ENCODE results near the gene UBE2K.
"Not testable (repeated sequence)": the region's sequence is repeated elsewhere in the genome, so short reads cannot be mapped to it uniquely, and the experiment has no call there.

The UBE2K gene

DNA sequence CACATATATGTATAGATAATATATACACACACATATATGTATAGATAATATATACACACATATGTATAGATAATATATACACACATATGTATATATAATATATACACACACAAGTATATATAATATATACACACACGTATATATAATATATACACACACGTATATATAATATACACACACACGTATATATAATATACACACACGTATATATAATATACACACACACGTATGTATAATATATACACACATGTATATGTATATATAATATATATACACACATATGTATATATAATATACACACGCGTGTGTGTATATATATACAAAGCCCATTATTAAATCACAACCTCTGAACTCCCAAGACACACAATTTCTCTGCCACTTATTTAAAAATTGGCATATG, 8.0 kb upstream of the UBE2K start:
- DNase-seq (ENCODE audit: low read depth): no peak

GRCh38 chr4:39698424-39699009, 581 bp downstream of the UBE2K start:
- DNase-seq (ENCODE audit: low read depth): no peak

DNA sequence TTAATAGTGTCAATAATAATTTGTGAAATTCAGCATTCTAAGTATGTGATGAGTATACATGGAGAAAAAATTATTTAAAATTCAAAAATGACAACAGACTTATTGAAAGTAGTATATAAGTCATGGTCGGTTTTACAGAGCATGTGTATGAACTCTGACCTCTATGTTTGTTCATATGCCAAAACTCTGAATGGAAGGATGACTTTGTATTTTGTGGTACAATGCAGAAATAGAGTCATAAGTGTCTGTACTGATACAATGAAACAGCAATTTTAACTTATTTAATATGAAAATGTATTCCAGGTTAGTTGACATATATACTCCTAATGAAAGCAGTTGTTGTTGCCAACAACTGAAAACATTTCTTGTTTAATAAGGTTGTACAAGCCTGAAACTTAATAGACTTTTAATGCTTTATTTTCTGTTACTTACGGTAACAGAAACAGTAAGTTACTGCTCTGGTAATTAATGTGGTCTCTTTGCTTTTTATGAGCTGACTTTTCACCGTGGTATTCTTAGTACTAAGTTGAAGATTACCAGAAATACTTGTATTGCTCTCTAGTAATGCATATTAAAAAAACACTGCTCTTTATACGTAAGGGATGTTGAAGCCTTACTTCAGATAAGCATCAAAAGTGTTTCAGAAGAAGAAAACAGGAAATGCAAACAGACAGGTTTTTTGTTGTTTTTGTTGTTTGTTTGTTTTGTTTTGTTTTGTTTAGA, 1.9 kb downstream of the UBE2K start:
- DNase-seq (ENCODE audit: low read depth): no peak

GRCh38 chr4:39700554-39700953, 2.6 kb downstream of the UBE2K start:
- no peak for DNase-seq (ENCODE audit: low read depth)

GRCh38 chr4:39702716-39703115, 4.8 kb downstream of the UBE2K start:
- DNase-seq (ENCODE audit: low read depth): no peak

- not testable (repeated sequence) for DNase-seq (ENCODE audit: low read depth)
Observed at GRCh38 chr4:39704789-39705188, 6.9 kb downstream of the UBE2K start.

GRCh38 chr4:39706334-39706733, 8.4 kb downstream of the UBE2K start:
- no peak for DNase-seq (ENCODE audit: low read depth)

GRCh38 chr4:39706741-39707511, 9.0 kb downstream of the UBE2K start:
- no peak for DNase-seq (ENCODE audit: low read depth)

GRCh38 chr4:39710098-39710896, 12.4 kb downstream of the UBE2K start:
- no peak for DNase-seq (ENCODE audit: low read depth)

GRCh38 chr4:39712819-39713607, 15.1 kb downstream of the UBE2K start:
- DNase-seq (ENCODE audit: low read depth): no peak

GRCh38 chr4:39713691-39714090, 15.8 kb downstream of the UBE2K start:
- DNase-seq (ENCODE audit: low read depth): no peak

- no peak for DNase-seq (ENCODE audit: low read depth)
Observed at GRCh38 chr4:39714166-39714565, 16.2 kb downstream of the UBE2K start.

GRCh38 chr4:39715788-39716187, 17.9 kb downstream of the UBE2K start:
- DNase-seq (ENCODE audit: low read depth): no peak

DNA sequence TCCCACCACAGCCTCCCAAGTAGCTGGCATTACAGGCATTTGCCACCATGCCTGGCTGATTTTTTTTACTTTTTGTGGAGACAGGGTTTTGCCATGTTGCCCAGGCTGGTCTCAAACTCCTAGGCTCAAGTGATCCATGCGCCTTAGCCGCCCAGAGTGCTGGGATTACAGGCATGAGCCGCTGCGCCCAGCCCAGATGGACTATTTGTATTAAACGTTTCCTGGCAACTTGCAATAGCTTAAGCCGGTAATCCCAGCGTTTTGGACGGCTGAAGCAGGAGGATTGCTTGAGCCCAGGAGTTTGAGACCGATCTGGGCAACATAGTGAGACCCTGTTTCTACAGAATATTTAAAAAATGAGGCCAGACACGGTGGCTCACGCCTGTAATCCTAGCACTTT, 18.4 kb downstream of the UBE2K start:
- DNase-seq (ENCODE audit: low read depth): no peak

GRCh38 chr4:39717743-39718142, 19.8 kb downstream of the UBE2K start:
- DNase-seq (ENCODE audit: low read depth): not testable (repeated sequence)

DNA sequence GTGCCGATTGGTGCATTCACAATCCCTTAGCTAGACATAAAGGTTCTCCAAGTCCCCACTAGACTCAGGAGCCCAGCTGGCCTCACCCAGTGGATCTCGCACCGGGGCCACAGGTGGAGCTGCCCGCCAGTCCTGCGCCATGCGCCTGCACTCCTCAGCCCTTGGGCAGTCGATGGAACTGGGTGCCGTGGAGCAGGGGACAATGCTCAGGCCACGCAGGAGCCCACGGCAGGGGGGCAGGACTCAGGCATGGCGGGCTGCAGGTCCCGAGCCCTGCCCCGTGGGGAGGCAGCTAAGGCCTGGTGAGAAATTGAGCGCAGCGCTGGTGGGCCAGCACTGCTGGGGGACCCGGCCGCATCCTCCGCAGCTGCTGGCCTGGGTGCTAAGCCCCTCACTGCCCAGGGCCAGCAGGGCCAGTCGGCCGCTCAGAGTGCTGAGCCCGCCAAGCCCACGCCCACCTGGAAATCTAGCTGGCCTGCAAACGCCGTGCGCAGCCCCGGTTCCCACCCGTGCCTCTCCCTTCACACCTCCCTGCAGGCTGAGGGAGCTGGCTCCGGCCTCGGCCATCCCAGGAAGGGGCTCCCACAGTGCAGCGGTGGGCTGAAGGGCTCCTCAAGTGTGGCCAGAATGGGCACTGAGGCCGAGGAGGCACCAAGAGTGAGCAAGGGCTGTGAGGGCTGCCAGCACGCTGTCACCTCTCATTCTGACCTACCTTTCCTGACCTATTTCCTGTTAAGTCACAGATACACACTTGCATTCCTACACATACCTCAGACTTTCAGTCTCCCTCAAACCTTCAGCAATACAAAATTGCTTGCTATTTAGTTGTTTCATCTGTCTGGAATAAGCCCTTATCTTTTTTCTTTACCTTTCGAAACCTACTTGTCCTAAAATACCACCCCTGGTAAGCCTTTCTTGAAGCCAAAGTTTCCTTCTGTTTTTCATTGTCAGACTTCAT, 20.7 kb downstream of the UBE2K start:
- no peak for DNase-seq (ENCODE audit: low read depth)

- no peak for DNase-seq (ENCODE audit: low read depth)
Observed at GRCh38 chr4:39719804-39720580, 22.1 kb downstream of the UBE2K start.

DNA sequence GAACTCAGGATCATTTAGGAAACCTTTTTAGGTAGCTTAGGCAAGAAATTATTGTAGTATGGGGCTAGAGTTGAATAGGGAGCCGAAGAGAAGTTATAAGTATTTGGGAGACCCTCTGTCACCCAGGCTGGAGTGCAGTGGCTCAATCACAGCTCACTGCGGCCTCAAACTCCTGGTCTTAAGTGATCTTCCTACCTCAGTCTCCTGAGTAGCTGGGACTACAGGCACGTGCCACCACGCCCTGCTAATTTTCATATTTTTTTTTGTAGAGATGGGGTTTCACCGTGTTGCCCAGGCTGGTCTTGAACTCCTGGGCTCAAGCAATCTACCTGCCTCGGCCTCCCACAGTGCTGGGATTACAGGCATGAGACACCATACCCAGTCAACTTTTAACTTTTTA, 23.3 kb downstream of the UBE2K start:
- DNase-seq (ENCODE audit: low read depth): not testable (repeated sequence)

DNA sequence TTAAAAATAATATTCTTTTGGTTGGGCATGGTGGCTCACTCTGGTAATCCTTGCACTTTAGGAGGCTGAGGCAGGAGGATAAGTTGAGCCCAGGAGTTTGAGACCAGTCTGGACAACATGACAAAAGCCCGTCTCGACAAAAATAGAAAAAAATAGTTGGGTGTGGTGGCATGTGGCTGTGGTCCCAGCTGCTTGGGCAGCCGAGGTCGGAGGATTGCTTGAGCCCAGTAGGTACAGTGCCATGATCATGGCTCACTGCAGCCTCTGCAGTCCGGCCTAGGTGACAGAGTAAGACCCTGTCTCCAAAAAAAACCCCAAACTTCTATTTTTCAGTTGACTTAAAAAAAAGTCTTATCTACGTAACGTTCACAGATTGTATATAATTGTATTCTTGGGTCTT, 23.9 kb downstream of the UBE2K start:
- DNase-seq (ENCODE audit: low read depth): no peak

GRCh38 chr4:39729557-39729956, 31.6 kb downstream of the UBE2K start:
- DNase-seq (ENCODE audit: low read depth): peak; percentile 46

Measured in fibroblast of the conjunctiva (primary cell).